Activated CD4-positive, alpha-beta T cell treated with anti-CD3 and anti-CD28 coated beads, Interleukin-2, amount 10 ng/mL, durations not matched to agents 24 days and 14 days (primary cell): ENCODE measurements around the gene SAP30BP. TPM values are rescaled to one million over a fixed set of nuclear protein-coding genes. Genes with fewer than 3 reads are reported as not detected.

Experiments used
- DNase-seq: peaks from one replicate; pipeline ENCODE4 v3.0.0; 2022
- H3K27ac Mint-ChIP-seq: one replicate; pipeline ENCODE4 v1.8.0; 2022; ENCODE audit warnings: mild to moderate bottlenecking, mixed read lengths
- H3K27me3 Mint-ChIP-seq: one replicate; pipeline ENCODE4 v1.8.0; 2022; ENCODE audit warnings: mixed read lengths
- H3K36me3 Mint-ChIP-seq: one replicate; pipeline ENCODE4 v1.8.0; 2022; ENCODE audit warnings: low read depth, mild to moderate bottlenecking, mixed read lengths
- H3K4me1 Mint-ChIP-seq: one replicate; pipeline ENCODE4 v1.8.0; 2021; ENCODE audit warnings: mixed read lengths
- H3K4me3 Mint-ChIP-seq: one replicate; pipeline ENCODE4 v1.8.0; 2022; ENCODE audit warnings: mild to moderate bottlenecking, moderate library complexity, mixed read lengths
- H3K9me3 Mint-ChIP-seq: one replicate; pipeline ENCODE4 v1.8.0; 2021; ENCODE audit warnings: mixed read lengths
- intact Hi-C: fragments of 100-400 bp; cut with micrococcal nuclease; formaldehyde crosslinking; loops from one replicate; pipeline ENCODE4 v1.15.1; 2023
- total RNA-seq: library from RNA; stranded (reverse); gene quantifications from 2 replicates; pipeline ENCODE4 v1.2.3, GENCODE V29; 2022

SAP30BP gene
- total RNA-seq, 1 donor from 2014 or later = 109 TPM

GRCh38 chr17:75629157-75629556, 38.0 kb upstream of the SAP30BP start:
- DNase-seq = no peak
- no peak overlapping the region for H3K27ac Mint-ChIP-seq
- peaks cover 2% of the 10 kb centered on the region for H3K4me1 Mint-ChIP-seq
- H3K36me3 Mint-ChIP-seq = no peaks in the 10 kb centered on the region
- no peaks in the 10 kb centered on the region for H3K27me3 Mint-ChIP-seq
- intact Hi-C loops = no loop called here
- no peak overlapping the region for H3K4me3 Mint-ChIP-seq
- H3K9me3 Mint-ChIP-seq = no peaks in the 10 kb centered on the region

- DNase-seq = no peak
- Mint-ChIP-seq H3K36me3 (no peaks in the 10 kb centered on the region), H3K9me3 (no peaks in the 10 kb centered on the region), H3K4me3 (no peak overlapping the region), H3K27ac (no peak overlapping the region), H3K4me1 (peaks cover 2% of the 10 kb centered on the region), H3K27me3 (no peaks in the 10 kb centered on the region)
- intact Hi-C loops = no loop called here
Measured at GRCh38 chr17:75630071-75630917, 36.8 kb upstream of the SAP30BP start.

- DNase-seq = no peak
- Mint-ChIP-seq H3K4me1 (peaks cover 2% of the 10 kb centered on the region), H3K27ac (no peak overlapping the region), H3K27me3 (no peaks in the 10 kb centered on the region), H3K4me3 (no peak overlapping the region), H3K9me3 (no peaks in the 10 kb centered on the region), H3K36me3 (no peaks in the 10 kb centered on the region)
- intact Hi-C loops = no loop called here
Measured at GRCh38 chr17:75631353-75631752, 35.8 kb upstream of the SAP30BP start.

- Mint-ChIP-seq H3K4me1 (peaks cover 2% of the 10 kb centered on the region), H3K9me3 (no peaks in the 10 kb centered on the region), H3K36me3 (no peaks in the 10 kb centered on the region), H3K27ac (no peak overlapping the region), H3K27me3 (no peaks in the 10 kb centered on the region), H3K4me3 (no peak overlapping the region)
- no peak for DNase-seq
- intact Hi-C loops = no loop called here
Measured at GRCh38 chr17:75632428-75632827, 34.7 kb upstream of the SAP30BP start.

GRCh38 chr17:75632863-75633485, 34.2 kb upstream of the SAP30BP start, which contains the start of gene SMIM5:
TSS of gene SMIM5 (plus strand) at chr17:75633434. CDS start at chr17:75640202, 6,768 bp downstream.
- intact Hi-C loops = loop anchor here (1.0 kb wide), 1 partner anchor 117 kb away; no protein-coding TSS in a partner anchor
- H3K4me3 Mint-ChIP-seq = no peak within 1 kb of the TSS
- H3K27ac Mint-ChIP-seq = no peak within 1 kb of the TSS
- H3K9me3 Mint-ChIP-seq = no peaks in the 10 kb centered on the region
- H3K36me3 Mint-ChIP-seq = no peaks in the 10 kb centered on the region
- no peaks in the 10 kb centered on the region for H3K27me3 Mint-ChIP-seq
- DNase-seq = peak; percentile 95
- H3K4me1 Mint-ChIP-seq = peaks cover 2% of the 10 kb centered on the region

GRCh38 chr17:75633486-75634375, 33.4 kb upstream of the SAP30BP start:
- Mint-ChIP-seq H3K4me3 (no peak overlapping the region), H3K4me1 (peaks cover 2% of the 10 kb centered on the region), H3K9me3 (no peaks in the 10 kb centered on the region), H3K27ac (no peak overlapping the region), H3K27me3 (no peaks in the 10 kb centered on the region), H3K36me3 (no peaks in the 10 kb centered on the region)
- intact Hi-C loops = loop anchor here (1.0 kb wide), 1 partner anchor 117 kb away; no protein-coding TSS in a partner anchor
- DNase-seq = peak; percentile 87

- intact Hi-C loops = no loop called here
- H3K27ac Mint-ChIP-seq = no peak overlapping the region
Measured at GRCh38 chr17:75634376-75634740, 32.8 kb upstream of the SAP30BP start.

GRCh38 chr17:75634754-75635609, 32.2 kb upstream of the SAP30BP start:
- DNase-seq = no peak
- Mint-ChIP-seq H3K4me3 (no peak overlapping the region), H3K27me3 (no peaks in the 10 kb centered on the region), H3K27ac (no peak overlapping the region), H3K9me3 (no peaks in the 10 kb centered on the region), H3K36me3 (no peaks in the 10 kb centered on the region), H3K4me1 (peaks cover 2% of the 10 kb centered on the region)
- intact Hi-C loops = no loop called here

More at GRCh38 chr17:75634376-75634740, 32.8 kb upstream of the SAP30BP start:
- Mint-ChIP-seq H3K9me3 (no peaks in the 10 kb centered on the region), H3K4me1 (peaks cover 2% of the 10 kb centered on the region), H3K4me3 (no peak overlapping the region), H3K27me3 (no peaks in the 10 kb centered on the region), H3K36me3 (no peaks in the 10 kb centered on the region)
- DNase-seq = no peak

GRCh38 chr17:75635610-75636202, 31.4 kb upstream of the SAP30BP start:
- intact Hi-C loops = no loop called here
- Mint-ChIP-seq H3K4me3 (no peak overlapping the region), H3K27ac (no peak overlapping the region), H3K4me1 (peaks cover 2% of the 10 kb centered on the region), H3K36me3 (no peaks in the 10 kb centered on the region), H3K27me3 (no peaks in the 10 kb centered on the region), H3K9me3 (no peaks in the 10 kb centered on the region)
- DNase-seq = no peak

- intact Hi-C loops = no loop called here
Measured at GRCh38 chr17:75636381-75637142, 30.6 kb upstream of the SAP30BP start.

GRCh38 chr17:75637143-75637538, 30.0 kb upstream of the SAP30BP start:
- intact Hi-C loops = no loop called here
- H3K36me3 Mint-ChIP-seq = no peaks in the 10 kb centered on the region
- H3K4me3 Mint-ChIP-seq = no peak overlapping the region
- no peaks in the 10 kb centered on the region for H3K9me3 Mint-ChIP-seq
- H3K27ac Mint-ChIP-seq = no peak overlapping the region
- H3K4me1 Mint-ChIP-seq = peaks cover 2% of the 10 kb centered on the region
- DNase-seq = no peak
- no peaks in the 10 kb centered on the region for H3K27me3 Mint-ChIP-seq

More at GRCh38 chr17:75636381-75637142, 30.6 kb upstream of the SAP30BP start:
- H3K36me3 Mint-ChIP-seq = no peaks in the 10 kb centered on the region
- no peak for DNase-seq
- H3K4me1 Mint-ChIP-seq = peaks cover 2% of the 10 kb centered on the region
- no peaks in the 10 kb centered on the region for H3K27me3 Mint-ChIP-seq
- no peak overlapping the region for H3K27ac Mint-ChIP-seq
- no peak overlapping the region for H3K4me3 Mint-ChIP-seq
- H3K9me3 Mint-ChIP-seq = no peaks in the 10 kb centered on the region

GRCh38 chr17:75637551-75637950, 29.6 kb upstream of the SAP30BP start:
- H3K27ac Mint-ChIP-seq = no peak overlapping the region
- peaks cover 2% of the 10 kb centered on the region for H3K4me1 Mint-ChIP-seq
- intact Hi-C loops = no loop called here
- no peak for DNase-seq
- no peak overlapping the region for H3K4me3 Mint-ChIP-seq
- no peaks in the 10 kb centered on the region for H3K9me3 Mint-ChIP-seq
- no peaks in the 10 kb centered on the region for H3K27me3 Mint-ChIP-seq
- no peaks in the 10 kb centered on the region for H3K36me3 Mint-ChIP-seq
